A549 (cell line): ENCODE measurements around the gene GARNL3. TPM values are rescaled to one million over a fixed set of nuclear protein-coding genes. Genes with fewer than 3 reads are reported as not detected.

Experiments used
- ATAC-seq, 2 experiments: fragments of 200-7000 bp in 1 of 2; fragments of >200 bp in 1 of 2; cut with Nextera tagmentation in 1 of 2; cut with Tn5 transposase in 1 of 2; 3 replicates each; pipeline versions ENCODE4 v1.8.0 to v1.9.1; 2018 to 2020; ENCODE audit warnings: mild to moderate bottlenecking in 1 of 2, moderate library complexity in 1 of 2
- CTCF ChIA-PET: fragments of 300-600 bp; sonication (Branson Sonifier 250); formaldehyde crosslinking; extraction: SDS; loops from one replicate; lab custom pipeline; 2021; ENCODE audit warnings: antibody characterized with exemption, inconsistent platforms; lab: Yijun Ruan, JAX
- POLR2A ChIA-PET: fragments of 350-600 bp; formaldehyde crosslinking; extraction: SDS; loops from one replicate; lab custom pipeline; 2021; ENCODE audit warnings: antibody characterized with exemption, inconsistent platforms; lab: Yijun Ruan, JAX
- DNase-seq, 2 experiments: peaks; one replicate each; pipeline versions ENCODE4 v3.0.0 to v3.0.0-alpha.2; 2011 to 2016; ENCODE audit warnings: low read depth in 1 of 2, low spot score in 1 of 2
- FAIRE-seq: peaks from 2 replicates; lab custom pipeline; 2011; peaks lifted over from hg19 to GRCh38; lab: Jason Lieb, UNC
- H3K27ac ChIP-seq, 2 experiments: fragments of >200 bp; sonication (Bioruptor Twin); formaldehyde crosslinking; 3 replicates each; pipeline ENCODE4 v1.5.1; 2016 to 2017
- H3K4me1 ChIP-seq: fragments of >200 bp; sonication (Bioruptor Twin); formaldehyde crosslinking; 3 replicates; pipeline ENCODE4 v1.6.1; 2016
- H3K4me2 ChIP-seq: fragments of >200 bp; sonication (Bioruptor Twin); formaldehyde crosslinking; 3 replicates; pipeline ENCODE4 v1.6.1; 2016
- H3K4me3 ChIP-seq: fragments of >200 bp; sonication (Bioruptor Twin); formaldehyde crosslinking; 3 replicates; pipeline ENCODE4 v1.5.1; 2016
- H3K9me3 ChIP-seq: fragments of >200 bp; sonication (Bioruptor Twin); formaldehyde crosslinking; 3 replicates; pipeline ENCODE4 v1.6.1; 2016
- ATOH8 ChIP-seq: fragments of 250-450 bp; sonication (Bioruptor Pico); IDR thresholded peaks from 2 replicates; pipeline ENCODE4 v1.5.0; 2020; ENCODE audit warnings: low read depth, mild to moderate bottlenecking, moderate library complexity
- BHLHE40 ChIP-seq: IDR thresholded peaks from 2 replicates; pipeline ENCODE4 v1.6.1; 2012; ENCODE audit warnings: low read depth, low read length, inconsistent platforms
- CEBPB ChIP-seq, 2 experiments: fragments of >200 bp in 1 of 2; sonication (Bioruptor Twin) in 1 of 2; formaldehyde crosslinking in 1 of 2; IDR thresholded peaks; 2 replicates each; pipeline ENCODE4 v1.6.1; 2012 to 2016
- E2F6 ChIP-seq: IDR thresholded peaks from 2 replicates; pipeline ENCODE4 v1.6.1; 2012; ENCODE audit warnings: low read depth, borderline replicate concordance
- EHMT2 ChIP-seq: fragments of 200-600 bp; sonication (generic); IDR thresholded peaks from 2 replicates; pipeline ENCODE4 v1.6.1; 2016; ENCODE audit warnings: antibody characterized with exemption, low read depth, mild to moderate bottlenecking, moderate library complexity
- EP300 ChIP-seq, 2 experiments: fragments of >200 bp; sonication (Bioruptor Twin); formaldehyde crosslinking; IDR thresholded peaks; 2 replicates in 1 of 2; 3 replicates in 1 of 2; pipeline ENCODE4 v1.6.1; 2016 to 2017
- FOSB ChIP-seq: fragments of 250-450 bp; sonication (Bioruptor Pico); IDR thresholded peaks from 2 replicates; pipeline ENCODE4 v1.5.0; 2020; ENCODE audit warnings: mild to moderate bottlenecking, moderate library complexity
- GATA3 ChIP-seq: IDR thresholded peaks from 2 replicates; pipeline ENCODE4 v1.6.1; 2012; ENCODE audit warnings: borderline replicate concordance
- HDAC2 ChIP-seq: fragments of 200-600 bp; sonication (generic); IDR thresholded peaks from 2 replicates; pipeline ENCODE4 v1.6.1; 2016
- HEYL ChIP-seq: fragments of 250-450 bp; sonication (Bioruptor Pico); IDR thresholded peaks from 2 replicates; pipeline ENCODE4 v1.8.0; 2021; ENCODE audit warnings: mild to moderate bottlenecking, moderate library complexity
- HOXA7 ChIP-seq: fragments of 250-450 bp; sonication (Bioruptor Pico); IDR thresholded peaks from 2 replicates; pipeline ENCODE4 v1.5.0; 2020; ENCODE audit warnings: mild to moderate bottlenecking, moderate library complexity
- HOXB5 ChIP-seq: fragments of 250-450 bp; sonication (Bioruptor Pico); IDR thresholded peaks from 2 replicates; pipeline ENCODE4 v1.5.0; 2020; ENCODE audit warnings: mild to moderate bottlenecking, moderate library complexity
- JUNB ChIP-seq: fragments of >200 bp; sonication (Bioruptor Twin); formaldehyde crosslinking; IDR thresholded peaks from 2 replicates; pipeline ENCODE4 v1.6.1; 2016
- KDM1A ChIP-seq: fragments of 200-600 bp; sonication (generic); IDR thresholded peaks from 2 replicates; pipeline ENCODE4 v1.6.1; 2016; ENCODE audit warnings: low read depth, mild to moderate bottlenecking
- KDM5A ChIP-seq: fragments of 200-600 bp; sonication (generic); IDR thresholded peaks from 2 replicates; pipeline ENCODE4 v1.6.1; 2016; ENCODE audit warnings: antibody characterized with exemption, mild to moderate bottlenecking
- MAX ChIP-seq: IDR thresholded peaks from 2 replicates; pipeline ENCODE4 v1.6.1; 2012
- MAZ ChIP-seq: fragments of 150-350 bp; IDR thresholded peaks from 2 replicates; pipeline ENCODE4 v1.6.1; 2014; ENCODE audit warnings: antibody characterized with exemption, low read depth, low read length, borderline replicate concordance
- NFE2L2 ChIP-seq: fragments of 150-350 bp; conservative IDR thresholded peaks from 2 replicates; pipeline ENCODE4 v1.6.1; 2014; ENCODE audit warnings: low read length
- PHF8 ChIP-seq: fragments of 200-600 bp; sonication (generic); IDR thresholded peaks from 2 replicates; pipeline ENCODE4 v1.6.1; 2016; ENCODE audit warnings: low read depth, mild to moderate bottlenecking, antibody characterized with exemption, moderate library complexity, borderline replicate concordance
- POLR2AphosphoS2 ChIP-seq: conservative IDR thresholded peaks from 2 replicates; pipeline ENCODE4 v1.6.1; 2012; ENCODE audit warnings: low read length, improper control_type of control experiment, inconsistent platforms
- TFCP2L1 ChIP-seq: fragments of 250-450 bp; sonication (Bioruptor Pico); IDR thresholded peaks from 2 replicates; pipeline ENCODE4 v1.5.0; 2021; ENCODE audit warnings: mild to moderate bottlenecking
- TP53 ChIP-seq: fragments of 250-450 bp; sonication (Bioruptor Pico); IDR thresholded peaks from 2 replicates; pipeline ENCODE4 v1.5.0; 2021; ENCODE audit warnings: mild to moderate bottlenecking, moderate library complexity
- ZC3H11A ChIP-seq: fragments of 450-650 bp; IDR thresholded peaks from 2 replicates; pipeline ENCODE4 v1.6.1; 2014; ENCODE audit warnings: antibody characterized with exemption, mild to moderate bottlenecking
- ZSCAN20 ChIP-seq: fragments of 250-450 bp; sonication (Bioruptor Pico); IDR thresholded peaks from 2 replicates; pipeline ENCODE4 v1.8.0; 2022; ENCODE audit warnings: mild to moderate bottlenecking, moderate library complexity
- WGBS: methylation state at CpG from one replicate; pipeline ENCODE4 v1.1.6; 2017; ENCODE audit errors: missing lambda C conversion rate; 5-methylcytosine and 5-hydroxymethylcytosine counted together
- polyA plus RNA-seq, 4 experiments: library from polyadenylated mRNA; depleted of rRNA in 3 of 4; stranded (reverse); fragments of >200 nt; fragmentation: RNase III in 1 of 4; extraction: RNeasy Plus Mini Kit Qiagen cat#74134 plus additional on column Dnase treatment in 1 of 4; gene quantifications; 2 replicates in 3 of 4; 3 replicates in 1 of 4; pipeline ENCODE4 v1.2.3, GENCODE V29; 2011 to 2017

Gene GARNL3
- polyA plus RNA-seq, 2 of the 4 experiments (the other 2 are of a cell fraction) = 2.9 to 5.1 TPM

- Histone ChIP-seq H3K4me2 (peak overlapping the region; percentile 85), H3K4me3 (peak overlapping the region; percentile 45), H3K9me3 (no peaks in the 10 kb centered on the region), H3K4me1 (peaks cover 23% of the 10 kb centered on the region), H3K27ac (peak overlapping the region; percentile 70 to 91)
- no peak for DNase-seq
- ChIA-PET POLR2A (no interaction called here), CTCF (interaction anchor here (1.6 to 1.8 kb wide), 2 partner anchors 101 to 204 kb away, joined by 4 to 8 read pairs; no protein-coding TSS in a partner anchor)
- TF ChIP-seq ZSCAN20 (no peak), MAZ (no peak), JUNB (no peak), KDM1A (no peak), HEYL (CRISPR knock-in tag) (no peak), EHMT2 (no peak), BHLHE40 (no peak), TP53 (CRISPR knock-in tag) (no peak), E2F6 (no peak)
- no CpG with 5 or more reads among the region's 6 CpGs for WGBS
- FAIRE-seq = no peak
- ATAC-seq = no peak
Measured at GRCh38 chr9:127419348-127419747, 154.8 kb downstream of the GARNL3 start.

GRCh38 chr9:127421057-127421456 is 156.5 kb downstream of the GARNL3 start:
- no peak overlapping the region for H3K27ac ChIP-seq
- FAIRE-seq = no peak
- DNase-seq = no peak
- no peak overlapping the region for H3K4me2 ChIP-seq
- CTCF ChIA-PET = no interaction called here
- no peak overlapping the region for H3K4me3 ChIP-seq
- ATAC-seq = no peak
- TF ChIP-seq HDAC2 (no peak), ATOH8 (CRISPR knock-in tag) (no peak), ZC3H11A (no peak), HOXB5 (CRISPR knock-in tag) (no peak), FOSB (CRISPR knock-in tag) (no peak), KDM1A (no peak), TFCP2L1 (CRISPR knock-in tag) (no peak), PHF8 (no peak), MAX (no peak), GATA3 (no peak), CEBPB (IDR thresholded peaks at IDR 0.05) (no peak)
- TF ChIP-seq, all 56 proteins: peak for 0
- no CpG with 5 or more reads among the region's 7 CpGs for WGBS
- Histone ChIP-seq H3K9me3 (no peaks in the 10 kb centered on the region), H3K4me1 (peaks cover 30% of the 10 kb centered on the region)
- POLR2A ChIA-PET = no interaction called here

GRCh38 chr9:127422133-127422782 is 157.7 kb downstream of the GARNL3 start:
- no peak for FAIRE-seq
- TF ChIP-seq CEBPB (IDR thresholded peaks at IDR 0.05) (no peak), POLR2AphosphoS2 (no peak), NFE2L2 (no peak), KDM5A (no peak), FOSB (CRISPR knock-in tag) (no peak), HOXA7 (CRISPR knock-in tag) (no peak), EP300 (IDR thresholded peaks at IDR 0.05) (no peak)
- TF ChIP-seq, all 56 proteins: peak for 0
- no peak for ATAC-seq
- H3K4me2 ChIP-seq = no peak overlapping the region
- H3K9me3 ChIP-seq = no peaks in the 10 kb centered on the region
- H3K4me3 ChIP-seq = no peak overlapping the region
- H3K27ac ChIP-seq = no peak overlapping the region
- DNase-seq = no peak
- H3K4me1 ChIP-seq = peaks cover 27% of the 10 kb centered on the region
- ChIA-PET POLR2A (no interaction called here), CTCF (no interaction called here)
- WGBS = no CpG with 5 or more reads among the region's 10 CpGs
